ENCODE data around the gene TGDS.
"Not testable (repeated sequence)": the region's sequence is repeated elsewhere in the genome, so short reads cannot be mapped to it uniquely, and the experiment has no call there.

GRCh38 chr13:94636096-94636495 is 40.1 kb upstream of the TGDS start:
- TF ChIP-seq EZH2 (IDR thresholded peaks at IDR 0.05; ENCODE audit: borderline replicate concordance); CTCF (IDR thresholded peaks at IDR 0.05; ENCODE audit: poor library complexity); EZH2phosphoT487 (IDR thresholded peaks at IDR 0.05; ENCODE audit: low read depth, severe bottlenecking, unreplicated experiment): not testable (repeated sequence)

Data from hepatocyte (in vitro differentiated cells).